Fibroblast of villous mesenchyme (primary cell): ENCODE data around the gene TBCEL. TPM values are rescaled to one million over a fixed set of nuclear protein-coding genes. Genes with fewer than 3 reads are reported as not detected.

Experiments used
- DNase-seq: peaks from one replicate; pipeline ENCODE4 v3.0.0-alpha.2; 2010; ENCODE audit warnings: low read depth
- H3K4me3 ChIP-seq: 2 replicates; pipeline ENCODE4 v1.5.1; 2011; ENCODE audit warnings: low read depth, mild to moderate bottlenecking, low read length
- CTCF ChIP-seq: IDR thresholded peaks from 2 replicates; pipeline ENCODE4 v1.5.1; 2012; ENCODE audit warnings: low read depth, mild to moderate bottlenecking, low read length; ENCODE audit not compliant: insufficient read depth
- total RNA-seq: library from RNA; depleted of rRNA; stranded (reverse); fragments of >200 nt; gene quantifications from 2 replicates; pipeline ENCODE4 v1.2.3, GENCODE V29; 2012

TBCEL gene
- total RNA-seq, 1 donor = 29.8 TPM

GRCh38 chr11:121035780-121036179, 11.9 kb downstream of the TBCEL start:
- TF ChIP-seq CTCF = no peak
- no peak overlapping the region for H3K4me3 ChIP-seq
- DNase-seq = peak; percentile 80

GRCh38 chr11:121037016-121037415, 13.1 kb downstream of the TBCEL start:
- H3K4me3 ChIP-seq = no peak overlapping the region
- no peak for TF ChIP-seq CTCF
- no peak for DNase-seq

- H3K4me3 ChIP-seq = no peak overlapping the region
- DNase-seq = no peak
- no peak for TF ChIP-seq CTCF
Measured at GRCh38 chr11:121038648-121039409, 14.9 kb downstream of the TBCEL start.

GRCh38 chr11:121039971-121040613, 16.2 kb downstream of the TBCEL start:
- no peak for DNase-seq
- no peak for TF ChIP-seq CTCF
- no peak overlapping the region for H3K4me3 ChIP-seq

GRCh38 chr11:121040614-121041002, 16.7 kb downstream of the TBCEL start:
- H3K4me3 ChIP-seq = no peak overlapping the region
- no peak for DNase-seq
- no peak for TF ChIP-seq CTCF

GRCh38 chr11:121041072-121041471, 17.2 kb downstream of the TBCEL start:
- TF ChIP-seq CTCF = no peak
- no peak overlapping the region for H3K4me3 ChIP-seq
- no peak for DNase-seq
